ENCODE results near the gene CLTCL1.
"Not testable (repeated sequence)": the region's sequence is repeated elsewhere in the genome, so short reads cannot be mapped to it uniquely, and the experiment has no call there.

The CLTCL1 gene

GRCh38 chr22:19291580-19292457 lies at the start of gene CLTCL1:
CLTCL1 (minus strand) TSS chr22:19291719; CDS start chr22:19291641, 78 bp downstream.
- no peak for DNase-seq (ENCODE audit: low read depth)

- DNase-seq (ENCODE audit: low read depth) = no peak
Observed at GRCh38 chr22:19337137-19337536, 45.6 kb upstream of the CLTCL1 start.

GRCh38 chr22:19336133-19337075 lies 44.9 kb upstream of the CLTCL1 start:
- DNase-seq (ENCODE audit: low read depth) = no peak

- DNase-seq (ENCODE audit: low read depth) = no peak
Observed at GRCh38 chr22:19331975-19332374, 40.5 kb upstream of the CLTCL1 start.

- no peak for DNase-seq (ENCODE audit: low read depth)
Observed at GRCh38 chr22:19331474-19331873, 40.0 kb upstream of the CLTCL1 start.

- DNase-seq (ENCODE audit: low read depth) = no peak
Observed at GRCh38 chr22:19330865-19331418, 39.4 kb upstream of the CLTCL1 start.

GRCh38 chr22:19330205-19330604 lies 38.7 kb upstream of the CLTCL1 start:
- DNase-seq (ENCODE audit: low read depth) = not testable (repeated sequence)

GRCh38 chr22:19329454-19329853 lies 37.9 kb upstream of the CLTCL1 start:
- no peak for DNase-seq (ENCODE audit: low read depth)

GRCh38 chr22:19325296-19325948 lies 33.9 kb upstream of the CLTCL1 start:
- no peak for DNase-seq (ENCODE audit: low read depth)

- DNase-seq (ENCODE audit: low read depth) = not testable (repeated sequence)
Observed at GRCh38 chr22:19323420-19323819, 31.9 kb upstream of the CLTCL1 start.

- DNase-seq (ENCODE audit: low read depth) = no peak
Observed at GRCh38 chr22:19321757-19322156, 30.2 kb upstream of the CLTCL1 start.

GRCh38 chr22:19320136-19320535 lies 28.6 kb upstream of the CLTCL1 start:
- not testable (repeated sequence) for DNase-seq (ENCODE audit: low read depth)

GRCh38 chr22:19319281-19319680 lies 27.8 kb upstream of the CLTCL1 start:
- no peak for DNase-seq (ENCODE audit: low read depth)

- DNase-seq (ENCODE audit: low read depth) = no peak
Observed at GRCh38 chr22:19317865-19318264, 26.3 kb upstream of the CLTCL1 start.

- DNase-seq (ENCODE audit: low read depth) = no peak
Observed at GRCh38 chr22:19307872-19308271, 16.4 kb upstream of the CLTCL1 start.

- not testable (repeated sequence) for DNase-seq (ENCODE audit: low read depth)
Observed at GRCh38 chr22:19306535-19306934, 15.0 kb upstream of the CLTCL1 start.

GRCh38 chr22:19304547-19304946 lies 13.0 kb upstream of the CLTCL1 start:
- DNase-seq (ENCODE audit: low read depth) = no peak

- no peak for DNase-seq (ENCODE audit: low read depth)
Observed at GRCh38 chr22:19303785-19304184, 12.3 kb upstream of the CLTCL1 start.

- no peak for DNase-seq (ENCODE audit: low read depth)
Observed at GRCh38 chr22:19295733-19296132, 4.2 kb upstream of the CLTCL1 start.

GRCh38 chr22:19292458-19293230 lies 1.1 kb upstream of the CLTCL1 start:
- DNase-seq (ENCODE audit: low read depth) = no peak

- no peak for DNase-seq (ENCODE audit: low read depth)
Observed at GRCh38 chr22:19291218-19291579, 320 bp downstream of the CLTCL1 start.
